HepG2 (cell line): ENCODE data around the gene TGM6. TPM values are rescaled to one million over a fixed set of nuclear protein-coding genes. Genes with fewer than 3 reads are reported as not detected.

ENCODE experiments used
- ATF1 ChIP-seq: IDR thresholded peaks from 2 replicates; pipeline ENCODE4 v1.6.1; 2016; ENCODE audit warnings: mild to moderate bottlenecking, control low read depth
- HMG20A ChIP-seq: IDR thresholded peaks from 2 replicates; pipeline ENCODE4 v1.6.1; 2016; ENCODE audit warnings: borderline replicate concordance
- MAZ ChIP-seq, 2 experiments: sonication (generic) in 1 of 2; formaldehyde crosslinking in 1 of 2; IDR thresholded peaks; 2 replicates each; pipeline versions ENCODE4 v1.5.0 to v1.6.1; 2012 to 2020; ENCODE audit warnings: low read depth in 2 of 2, mild to moderate bottlenecking in 2 of 2, borderline replicate concordance in 1 of 2, improper control_type of control experiment in 1 of 2, low read length in 1 of 2, missing genetic modification reagents in 1 of 2, moderate library complexity in 1 of 2
- NAIF1 ChIP-seq: sonication (generic); formaldehyde crosslinking; IDR thresholded peaks from 2 replicates; pipeline ENCODE4 v1.5.0; 2020; ENCODE audit warnings: mild to moderate bottlenecking, missing genetic modification reagents, borderline replicate concordance
- NFKB2 ChIP-seq: sonication (generic); formaldehyde crosslinking; IDR thresholded peaks from 2 replicates; pipeline ENCODE4 v1.4.0; 2020; ENCODE audit warnings: missing genetic modification reagents, borderline replicate concordance
- RFX3 ChIP-seq: IDR thresholded peaks from 2 replicates; pipeline ENCODE4 v1.6.1; 2016; ENCODE audit warnings: missing biosample characterization, missing genetic modification reagents
- TBX2 ChIP-seq: sonication (generic); formaldehyde crosslinking; IDR thresholded peaks from 2 replicates; pipeline ENCODE4 v1.5.0; 2020; ENCODE audit warnings: missing genetic modification reagents, mild to moderate bottlenecking, borderline replicate concordance
- THAP11 ChIP-seq: IDR thresholded peaks from 2 replicates; pipeline ENCODE4 v1.6.1; 2016; ENCODE audit warnings: missing biosample characterization, missing genetic modification reagents
- ZBTB1 ChIP-seq: sonication (generic); formaldehyde crosslinking; IDR thresholded peaks from 2 replicates; pipeline ENCODE4 v1.4.0; 2020; ENCODE audit warnings: missing genetic modification reagents, borderline replicate concordance
- ZBTB8A ChIP-seq: sonication (generic); formaldehyde crosslinking; IDR thresholded peaks from 2 replicates; pipeline ENCODE4 v1.4.0; 2020; ENCODE audit warnings: mild to moderate bottlenecking, low read depth, missing genetic modification reagents, borderline replicate concordance
- ZFAT ChIP-seq: sonication (generic); formaldehyde crosslinking; conservative IDR thresholded peaks from 2 replicates; pipeline ENCODE4 v1.8.1; 2023; ENCODE audit warnings: missing genetic modification reagents, inconsistent platforms
- ZFY ChIP-seq: sonication (generic); formaldehyde crosslinking; IDR thresholded peaks from 2 replicates; pipeline ENCODE4 v1.4.0; 2020; ENCODE audit warnings: missing genetic modification reagents
- ZKSCAN5 ChIP-seq: sonication (generic); formaldehyde crosslinking; IDR thresholded peaks from 2 replicates; pipeline ENCODE4 v1.5.1; 2020; ENCODE audit warnings: mild to moderate bottlenecking, missing genetic modification reagents
- ZNF124 ChIP-seq: sonication (generic); formaldehyde crosslinking; IDR thresholded peaks from 2 replicates; pipeline ENCODE4 v1.4.0; 2020; ENCODE audit warnings: missing genetic modification reagents
- ZNF484 ChIP-seq: sonication (generic); formaldehyde crosslinking; IDR thresholded peaks from 2 replicates; pipeline ENCODE4 v1.5.1; 2020; ENCODE audit warnings: mild to moderate bottlenecking, low read depth, missing genetic modification reagents, borderline replicate concordance
- ZNF703 ChIP-seq: sonication (generic); formaldehyde crosslinking; IDR thresholded peaks from 2 replicates; pipeline ENCODE4 v1.5.1; 2020; ENCODE audit warnings: missing genetic modification reagents, mild to moderate bottlenecking, moderate library complexity, borderline replicate concordance
- ZNF777 ChIP-seq: sonication (generic); formaldehyde crosslinking; IDR thresholded peaks from 2 replicates; pipeline ENCODE4 v1.4.0; 2020; ENCODE audit warnings: missing genetic modification reagents
- ZNF782 ChIP-seq: sonication (generic); formaldehyde crosslinking; IDR thresholded peaks from 2 replicates; pipeline ENCODE4 v1.4.0; 2020; ENCODE audit warnings: missing genetic modification reagents, mild to moderate bottlenecking, borderline replicate concordance
- ZSCAN21 ChIP-seq: sonication (generic); formaldehyde crosslinking; IDR thresholded peaks from 2 replicates; pipeline ENCODE4 v1.8.0; 2022; ENCODE audit warnings: mild to moderate bottlenecking, missing genetic modification reagents, moderate library complexity, borderline replicate concordance
- ZSCAN30 ChIP-seq: sonication (generic); formaldehyde crosslinking; IDR thresholded peaks from 2 replicates; pipeline ENCODE4 v1.5.0; 2020; ENCODE audit warnings: mild to moderate bottlenecking, missing genetic modification reagents
- polyA plus RNA-seq, 8 experiments: library from polyadenylated mRNA; depleted of rRNA in 3 of 8; stranded (reverse) in 7 of 8; unstranded in 1 of 8; fragments of >200 nt; fragmentation: Illumina TruSeq in 4 of 8; extraction: Trizol in 4 of 8; gene quantifications; 2 replicates each; pipeline versions ENCODE4 v1.2.1 to v1.2.3, GENCODE V29; 2011 to 2016; ENCODE audit warnings: low read depth in 4 of 8, missing spikeins in 1 of 8, mixed read lengths in 1 of 8; ENCODE audit not compliant: insufficient read depth in 1 of 8
- total RNA-seq, 5 experiments: library from RNA; depleted of rRNA; stranded (reverse); fragments of >200 nt; fragmentation: Illumina TruSeq; extraction: Trizol; gene quantifications; 2 replicates each; pipeline ENCODE4 v1.2.3, GENCODE V29; 2016; ENCODE audit warnings: low read depth in 1 of 5
- TF ChIP-seq, protein P1 (sequence below): sonication (generic); formaldehyde crosslinking; IDR thresholded peaks from 2 replicates; pipeline ENCODE4 v1.5.1; 2020; ENCODE audit warnings: missing genetic modification reagents, mild to moderate bottlenecking, borderline replicate concordance
- TF ChIP-seq, protein P2 (sequence below): sonication (generic); formaldehyde crosslinking; IDR thresholded peaks from 2 replicates; pipeline ENCODE4 v1.5.0; 2020; ENCODE audit warnings: mild to moderate bottlenecking, missing genetic modification reagents
- TF ChIP-seq, protein P3 (sequence below): sonication (generic); IDR thresholded peaks from 2 replicates; pipeline ENCODE4 v1.6.1; 2016; ENCODE audit warnings: low read depth, borderline replicate concordance

TGM6 gene
- total and polyA plus RNA-seq, 2 of the 13 experiments (the other 11 are each of a cell fraction or from before 2014, with no cell fraction given) = not detected

DNA sequence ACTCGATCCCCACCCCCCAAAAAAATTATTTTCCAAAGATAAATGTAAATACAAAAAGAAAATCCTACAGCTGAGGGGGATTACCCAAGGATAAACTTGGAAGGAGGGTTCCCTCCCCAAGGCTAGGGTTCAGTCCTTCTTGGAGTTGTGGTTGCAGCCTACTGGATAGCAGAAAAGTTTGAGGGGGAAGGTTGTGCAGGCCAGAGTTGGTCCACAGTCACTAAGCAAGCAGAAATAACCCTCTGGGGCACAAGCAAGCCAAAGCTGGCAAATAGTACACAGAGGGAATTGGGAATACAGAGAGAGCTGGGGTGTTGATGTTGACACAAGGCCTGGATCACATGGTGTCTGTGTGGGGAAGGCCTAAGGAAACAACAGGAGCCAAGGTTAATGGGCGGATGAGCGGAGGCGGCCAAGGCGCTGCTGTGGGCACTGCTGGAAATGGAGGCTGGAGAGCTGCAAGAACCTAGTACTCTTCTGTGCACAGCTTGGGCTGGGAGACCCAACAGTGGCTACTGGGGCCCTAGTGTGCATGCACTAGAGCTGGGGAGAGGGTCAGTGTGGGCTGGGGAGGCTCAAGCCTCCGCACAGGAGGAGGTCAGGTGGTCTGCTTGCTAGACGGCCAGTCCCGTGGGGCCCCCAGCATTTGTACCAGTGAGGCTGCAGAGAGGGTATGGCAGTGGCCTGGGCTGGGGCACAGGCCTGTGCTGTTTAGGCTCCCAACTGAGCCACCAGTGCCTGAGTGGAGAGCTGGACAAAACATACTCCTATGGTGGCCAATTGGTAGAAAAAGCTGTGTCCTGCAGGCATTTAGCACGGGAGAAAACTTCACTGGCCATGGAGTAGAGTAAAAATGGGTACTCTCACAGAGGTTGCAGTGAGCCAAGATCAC is 95.4 kb downstream of the TGM6 start (continued):
- TF ChIP-seq ZSCAN30 (CRISPR knock-in tag) (no peak), HMG20A (CRISPR knock-in tag) (peak; percentile 81), ZFAT (no peak), NAIF1 (CRISPR knock-in tag) (no peak), NFKB2 (CRISPR knock-in tag) (peak; percentile 95), ZBTB1 (no peak; the same call in 1 of the 2 replicates), ATF1 (CRISPR knock-in tag) (no peak), ZKSCAN5 (no peak), ZFY (CRISPR knock-in tag) (peak; percentile 90), ZBTB8A (CRISPR knock-in tag) (no peak), ZNF484 (CRISPR knock-in tag) (no peak), MAZ (IDR thresholded peaks at IDR 0.05; ENCODE audit: borderline replicate concordance, low read depth, low read length) (no peak), MAZ (CRISPR knock-in tag; IDR thresholded peaks at IDR 0.05; ENCODE audit: low read depth) (peak; percentile 70; the same call in 1 of the 2 replicates), THAP11 (CRISPR knock-in tag) (peak; percentile 87), TBX2 (CRISPR knock-in tag) (peak; percentile 95), ZNF124 (CRISPR knock-in tag) (peak; percentile 91), ZNF782 (CRISPR knock-in tag) (peak; percentile 78; the same call in 1 of the 2 replicates), ZSCAN21 (CRISPR knock-in tag) (peak; percentile 95), RFX3 (CRISPR knock-in tag) (no peak), ZNF703 (no peak), ZNF777 (CRISPR knock-in tag) (no peak)
- TF ChIP-seq, protein P1, sequence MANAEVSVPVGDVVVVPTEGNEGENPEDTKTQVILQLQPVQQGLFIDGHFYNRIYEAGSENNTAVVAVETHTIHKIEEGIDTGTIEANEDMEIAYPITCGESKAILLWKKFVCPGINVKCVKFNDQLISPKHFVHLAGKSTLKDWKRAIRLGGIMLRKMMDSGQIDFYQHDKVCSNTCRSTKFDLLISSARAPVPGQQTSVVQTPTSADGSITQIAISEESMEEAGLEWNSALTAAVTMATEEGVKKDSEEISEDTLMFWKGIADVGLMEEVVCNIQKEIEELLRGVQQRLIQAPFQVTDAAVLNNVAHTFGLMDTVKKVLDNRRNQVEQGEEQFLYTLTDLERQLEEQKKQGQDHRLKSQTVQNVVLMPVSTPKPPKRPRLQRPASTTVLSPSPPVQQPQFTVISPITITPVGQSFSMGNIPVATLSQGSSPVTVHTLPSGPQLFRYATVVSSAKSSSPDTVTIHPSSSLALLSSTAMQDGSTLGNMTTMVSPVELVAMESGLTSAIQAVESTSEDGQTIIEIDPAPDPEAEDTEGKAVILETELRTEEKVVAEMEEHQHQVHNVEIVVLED (CRISPR knock-in tag) = peak; percentile 61; the same call in 1 of the 2 replicates
- TF ChIP-seq, protein P2, sequence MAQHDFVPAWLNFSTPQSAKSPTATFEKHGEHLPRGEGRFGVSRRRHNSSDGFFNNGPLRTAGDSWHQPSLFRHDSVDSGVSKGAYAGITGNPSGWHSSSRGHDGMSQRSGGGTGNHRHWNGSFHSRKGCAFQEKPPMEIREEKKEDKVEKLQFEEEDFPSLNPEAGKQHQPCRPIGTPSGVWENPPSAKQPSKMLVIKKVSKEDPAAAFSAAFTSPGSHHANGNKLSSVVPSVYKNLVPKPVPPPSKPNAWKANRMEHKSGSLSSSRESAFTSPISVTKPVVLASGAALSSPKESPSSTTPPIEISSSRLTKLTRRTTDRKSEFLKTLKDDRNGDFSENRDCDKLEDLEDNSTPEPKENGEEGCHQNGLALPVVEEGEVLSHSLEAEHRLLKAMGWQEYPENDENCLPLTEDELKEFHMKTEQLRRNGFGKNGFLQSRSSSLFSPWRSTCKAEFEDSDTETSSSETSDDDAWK = no peak
- TF ChIP-seq, protein P3, sequence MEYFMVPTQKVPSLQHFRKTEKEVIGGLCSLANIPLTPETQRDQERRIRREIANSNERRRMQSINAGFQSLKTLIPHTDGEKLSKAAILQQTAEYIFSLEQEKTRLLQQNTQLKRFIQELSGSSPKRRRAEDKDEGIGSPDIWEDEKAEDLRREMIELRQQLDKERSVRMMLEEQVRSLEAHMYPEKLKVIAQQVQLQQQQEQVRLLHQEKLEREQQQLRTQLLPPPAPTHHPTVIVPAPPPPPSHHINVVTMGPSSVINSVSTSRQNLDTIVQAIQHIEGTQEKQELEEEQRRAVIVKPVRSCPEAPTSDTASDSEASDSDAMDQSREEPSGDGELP = peak; percentile 77; the same call in 1 of the 2 replicates
